Right renal pelvis (tissue), 4 donors: ENCODE data around the gene SYCP1. TPM values are rescaled to one million over a fixed set of nuclear protein-coding genes. Genes with fewer than 3 reads are reported as not detected.

ENCODE experiments used
- polyA plus RNA-seq, 4 donors: library from polyadenylated mRNA; unstranded; fragments of 120-200 nt; gene quantifications; one replicate each; pipeline ENCODE4 v1.2.1, GENCODE V29; 2013; ENCODE audit not compliant: insufficient read length in 4 of 4

Gene SYCP1
- polyA plus RNA-seq, 4 donors = 0.11 to 0.39 (median 0.23) TPM

Other genes starting within 250 kb of the SYCP1 start
- 1 to 10 TPM; 3.2 to 4.8 (median 3.8) TPM for gene DENND2C, start 184.8 kb upstream of the SYCP1 start, polyA plus RNA-seq
- not detected for gene AMPD1, start 159.3 kb upstream of the SYCP1 start, polyA plus RNA-seq
- 10 to 100 TPM; 66.3 to 81.2 (median 76.5) TPM for gene NRAS, start 138.1 kb upstream of the SYCP1 start, polyA plus RNA-seq
- 100 to 1,000 TPM; 405 to 482 (median 468) TPM for gene CSDE1, start 96.9 kb upstream of the SYCP1 start, polyA plus RNA-seq
- 10 to 100 TPM; 49.0 to 55.7 (median 52.8) TPM for gene SIKE1, start 74.2 kb upstream of the SYCP1 start, polyA plus RNA-seq
- gene TSHB, start 175.0 kb downstream of the SYCP1 start, polyA plus RNA-seq = under 1 TPM in 2 of 4 donors, not detected in 2; 0.43 to 0.89 TPM
- gene TSPAN2, start 234.6 kb downstream of the SYCP1 start, polyA plus RNA-seq = 10 to 100 TPM; 39.1 to 46.3 (median 41.2) TPM